CD14-positive monocyte (primary cell): ENCODE results near the gene MCCC1. TPM values are rescaled to one million over a fixed set of nuclear protein-coding genes. Genes with fewer than 3 reads are reported as not detected.

Source experiments
- DNase-seq, 3 donors: peaks; one replicate each; pipeline ENCODE4 v3.0.0-alpha.2; 2011 to 2022
- H2AFZ ChIP-seq: 2 replicates; pipeline ENCODE4 v1.6.0; 2012; ENCODE audit warnings: mild to moderate bottlenecking, low read depth, low read length, inconsistent platforms; ENCODE audit not compliant: insufficient read depth, poor library complexity, severe bottlenecking
- H3K27ac ChIP-seq, 2 donors: 1 replicate in 1 of 2; 2 replicates in 1 of 2; pipeline ENCODE4 v1.5.1; 2012 to 2013; ENCODE audit warnings: low read length in 2 of 2, control low read depth in 1 of 2, inconsistent platforms in 1 of 2, low read depth in 1 of 2, mild to moderate bottlenecking in 1 of 2
- H3K27me3 ChIP-seq, 2 donors: one replicate each; pipeline versions ENCODE4 v1.6.0 to v1.6.1; 2011 to 2013; ENCODE audit warnings: low read length in 2 of 2; ENCODE audit not compliant: control insufficient read depth in 2 of 2, insufficient read depth in 2 of 2
- H3K36me3 ChIP-seq, 2 donors: replicated peaks in 1 of 2; 1 replicate in 1 of 2; 2 replicates in 1 of 2; pipeline versions ENCODE4 v1.5.1 to v1.6.1; 2012 to 2013; ENCODE audit warnings: low read length in 2 of 2, control low read depth in 1 of 2, inconsistent platforms in 1 of 2, mild to moderate bottlenecking in 1 of 2; ENCODE audit not compliant: insufficient read depth in 2 of 2, control insufficient read depth in 1 of 2
- H3K4me1 ChIP-seq, 2 donors: 1 replicate in 1 of 2; 2 replicates in 1 of 2; pipeline versions ENCODE4 v1.5.1 to v1.6.1; 2012 to 2013; ENCODE audit warnings: low read length in 2 of 2, control low read depth in 1 of 2, inconsistent platforms in 1 of 2, mild to moderate bottlenecking in 1 of 2, moderate library complexity in 1 of 2; ENCODE audit not compliant: insufficient read depth in 2 of 2, control insufficient read depth in 1 of 2
- H3K4me2 ChIP-seq: replicated peaks from 2 replicates; pipeline ENCODE3; 2012; ENCODE audit warnings: low read length, moderate library complexity, mild to moderate bottlenecking; ENCODE audit not compliant: poor library complexity, severe bottlenecking; ENCODE audit errors: extremely low read depth
- H3K4me3 ChIP-seq, 3 experiments: fragments of 200-600 bp in 1 of 3; sonication (generic) in 1 of 3; replicated peaks in 1 of 3; 1 replicate in 2 of 3; 2 replicates in 1 of 3; pipeline ENCODE4 v1.5.1; 2011 to 2013; ENCODE audit warnings: low read length in 3 of 3, mild to moderate bottlenecking in 3 of 3, control low read depth in 2 of 3, low read depth in 2 of 3, inconsistent platforms in 1 of 3, moderate library complexity in 1 of 3
- H3K79me2 ChIP-seq: 2 replicates; pipeline ENCODE4 v1.6.0; 2012; ENCODE audit warnings: mild to moderate bottlenecking, control low read depth, inconsistent platforms, low read length, moderate library complexity; ENCODE audit not compliant: insufficient read depth
- H3K9ac ChIP-seq: 2 replicates; pipeline ENCODE4 v1.6.0; 2017; ENCODE audit warnings: low read length, mild to moderate bottlenecking; ENCODE audit not compliant: insufficient read depth, poor library complexity, severe bottlenecking
- H3K9me3 ChIP-seq, 2 donors: replicated peaks in 1 of 2; 1 replicate in 1 of 2; 2 replicates in 1 of 2; pipeline versions ENCODE4 v1.5.1 to v1.6.1; 2012 to 2013; ENCODE audit warnings: low read length in 2 of 2, control low read depth in 1 of 2; ENCODE audit not compliant: control insufficient read depth in 1 of 2, insufficient read depth in 1 of 2
- H4K20me1 ChIP-seq: 2 replicates; pipeline ENCODE4 v1.6.0; 2012; ENCODE audit warnings: mild to moderate bottlenecking, low read length, control low read depth, moderate library complexity; ENCODE audit not compliant: insufficient read depth
- H3K27ac Mint-ChIP-seq, 7 donors: one replicate each; pipeline ENCODE4 v1.8.0; 2020; ENCODE audit warnings: mild to moderate bottlenecking in 7 of 7, mixed read lengths in 7 of 7, moderate library complexity in 6 of 7, inconsistent platforms in 2 of 7
- H3K27me3 Mint-ChIP-seq, 3 donors: one replicate each; pipeline ENCODE4 v1.8.0; 2021 to 2022; ENCODE audit warnings: low read depth in 3 of 3, mild to moderate bottlenecking in 3 of 3, mixed read lengths in 3 of 3, moderate library complexity in 3 of 3, inconsistent platforms in 1 of 3
- H3K36me3 Mint-ChIP-seq, 2 donors: one replicate each; pipeline ENCODE4 v1.8.0; 2020; ENCODE audit warnings: mixed read lengths in 2 of 2, inconsistent platforms in 1 of 2, mild to moderate bottlenecking in 1 of 2
- H3K4me1 Mint-ChIP-seq: one replicate; pipeline ENCODE4 v1.8.0; 2020; ENCODE audit warnings: mild to moderate bottlenecking, mixed read lengths
- H3K4me3 Mint-ChIP-seq, 2 donors: one replicate each; pipeline ENCODE4 v1.8.0; 2020; ENCODE audit warnings: mild to moderate bottlenecking in 2 of 2, mixed read lengths in 2 of 2, moderate library complexity in 1 of 2
- H3K9me3 Mint-ChIP-seq, 7 donors: one replicate each; pipeline ENCODE4 v1.8.0; 2020 to 2022; ENCODE audit warnings: mixed read lengths in 7 of 7, mild to moderate bottlenecking in 6 of 7, moderate library complexity in 6 of 7, inconsistent platforms in 2 of 7
- WGBS: methylation state at CpG from one replicate; pipeline ENCODE4 v1.1.5; 2013; ENCODE audit warnings: missing lambda C conversion rate; ENCODE audit not compliant: insufficient coverage; 5-methylcytosine and 5-hydroxymethylcytosine counted together
- intact Hi-C, 2 donors: fragments of 100-400 bp; cut with micrococcal nuclease; formaldehyde crosslinking; loops; one replicate each; pipeline versions ENCODE4 v1.15.0 to v1.15.1; 2023
- polyA plus RNA-seq, 3 donors: library from polyadenylated mRNA; depleted of rRNA in 1 of 3; unstranded in 2 of 3; stranded (reverse) in 1 of 3; fragments of 300-500 nt in 2 of 3; fragments of >200 nt in 1 of 3; fragmentation: Illumina TruSeq in 2 of 3; gene quantifications; 1 replicate in 2 of 3; 2 replicates in 1 of 3; pipeline ENCODE4 v1.2.3, GENCODE V29; 2012 to 2021
- TF ChIP-seq, protein P1 (sequence below): fragments of 200-600 bp; IDR thresholded peaks from one replicate; pipeline ENCODE4 v1.8.0; 2022; ENCODE audit warnings: antibody characterized with exemption, mild to moderate bottlenecking

Gene MCCC1
- polyA plus RNA-seq, 3 donors = 13.9 to 18.4 (median 16.0) TPM

DNA sequence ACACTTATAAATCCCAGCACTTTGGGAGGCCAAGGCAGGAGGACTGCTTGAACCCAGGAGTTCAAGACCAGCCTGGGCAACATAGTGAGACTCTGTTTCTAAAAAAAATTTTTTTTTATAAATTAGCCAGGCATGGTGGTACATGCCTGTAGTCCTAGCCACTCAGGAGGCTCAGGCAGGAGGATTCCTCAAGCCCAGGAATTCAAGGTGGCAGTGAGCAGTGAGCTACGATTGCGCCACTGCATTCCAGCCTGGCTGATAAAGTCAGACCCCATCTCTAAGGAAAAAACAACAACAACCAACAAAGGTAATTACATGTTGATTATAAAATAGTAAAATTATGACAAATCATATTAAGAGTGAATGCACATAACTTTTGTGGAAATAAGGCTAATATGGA lies 40.9 kb downstream of the MCCC1 start:
- H4K20me1 ChIP-seq = no peaks in the 10 kb centered on the region
- Mint-ChIP-seq H3K27ac (no peak overlapping the region), H3K4me1 (no peaks in the 10 kb centered on the region), H3K27me3 (peaks cover 0 to 2% (median 0%) of the 10 kb centered on the region in 3 donors), H3K4me3 (no peak overlapping the region), H3K36me3 (peaks cover 26 to 42% of the 10 kb centered on the region in 2 donors), H3K9me3 (peaks cover 0 to 3% (median 0%) of the 10 kb centered on the region in 7 donors)
- no peaks in the 10 kb centered on the region for H3K79me2 ChIP-seq
- no peaks in the 10 kb centered on the region for H3K4me1 ChIP-seq
- H3K36me3 ChIP-seq = peaks cover 25 to 51% of the 10 kb centered on the region in 2 donors
- no peak overlapping the region for H2AFZ ChIP-seq
- intact Hi-C loops = no loop called here
- no CpG with 5 or more reads among the region's 2 CpGs for WGBS
- H3K9me3 ChIP-seq = no peaks in the 10 kb centered on the region
- TF ChIP-seq, protein P1, sequence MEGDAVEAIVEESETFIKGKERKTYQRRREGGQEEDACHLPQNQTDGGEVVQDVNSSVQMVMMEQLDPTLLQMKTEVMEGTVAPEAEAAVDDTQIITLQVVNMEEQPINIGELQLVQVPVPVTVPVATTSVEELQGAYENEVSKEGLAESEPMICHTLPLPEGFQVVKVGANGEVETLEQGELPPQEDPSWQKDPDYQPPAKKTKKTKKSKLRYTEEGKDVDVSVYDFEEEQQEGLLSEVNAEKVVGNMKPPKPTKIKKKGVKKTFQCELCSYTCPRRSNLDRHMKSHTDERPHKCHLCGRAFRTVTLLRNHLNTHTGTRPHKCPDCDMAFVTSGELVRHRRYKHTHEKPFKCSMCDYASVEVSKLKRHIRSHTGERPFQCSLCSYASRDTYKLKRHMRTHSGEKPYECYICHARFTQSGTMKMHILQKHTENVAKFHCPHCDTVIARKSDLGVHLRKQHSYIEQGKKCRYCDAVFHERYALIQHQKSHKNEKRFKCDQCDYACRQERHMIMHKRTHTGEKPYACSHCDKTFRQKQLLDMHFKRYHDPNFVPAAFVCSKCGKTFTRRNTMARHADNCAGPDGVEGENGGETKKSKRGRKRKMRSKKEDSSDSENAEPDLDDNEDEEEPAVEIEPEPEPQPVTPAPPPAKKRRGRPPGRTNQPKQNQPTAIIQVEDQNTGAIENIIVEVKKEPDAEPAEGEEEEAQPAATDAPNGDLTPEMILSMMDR = no peak
- no peak overlapping the region for H3K4me2 ChIP-seq
- no peak overlapping the region for H3K4me3 ChIP-seq
- no peak for DNase-seq
- H3K9ac ChIP-seq = no peak overlapping the region
- no peak overlapping the region for H3K27ac ChIP-seq
- no peaks in the 10 kb centered on the region for H3K27me3 ChIP-seq

DNA sequence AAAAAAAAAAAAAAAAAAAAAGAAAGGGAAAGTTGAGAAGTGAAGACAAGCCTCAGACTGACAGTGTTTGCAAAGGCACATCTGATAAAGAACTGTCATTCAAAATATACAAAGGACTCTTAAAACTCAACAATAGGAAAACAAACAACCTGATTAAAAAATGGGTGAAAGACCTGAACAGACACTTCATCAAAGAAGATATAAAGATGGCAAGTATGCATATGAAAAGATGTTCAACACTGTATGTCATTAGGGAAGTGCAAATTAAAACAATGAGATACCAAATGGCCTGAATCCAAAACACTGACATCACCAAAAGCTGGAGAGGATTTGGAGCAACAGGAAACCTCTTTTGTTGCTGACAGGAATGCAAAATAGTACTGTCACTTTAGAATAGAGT lies 48.6 kb downstream of the MCCC1 start:
- H3K9ac ChIP-seq = no peak overlapping the region
- no peak overlapping the region for H3K27ac ChIP-seq
- peaks cover 48 to 77% of the 10 kb centered on the region in 2 donors for H3K36me3 Mint-ChIP-seq
- H3K4me1 Mint-ChIP-seq = peaks cover 3% of the 10 kb centered on the region
- H3K79me2 ChIP-seq = no peaks in the 10 kb centered on the region
- no peak overlapping the region for H2AFZ ChIP-seq
- no peak overlapping the region for H3K4me3 Mint-ChIP-seq
- no peaks in the 10 kb centered on the region for H3K4me1 ChIP-seq
- intact Hi-C loops = no loop called here
- no peaks in the 10 kb centered on the region for H3K27me3 Mint-ChIP-seq
- no peaks in the 10 kb centered on the region for H4K20me1 ChIP-seq
- H3K4me2 ChIP-seq = no peak overlapping the region
- H3K36me3 ChIP-seq = peaks cover 53 to 77% of the 10 kb centered on the region in 2 donors
- H3K9me3 Mint-ChIP-seq = peaks cover 0 to 4% (median 0%) of the 10 kb centered on the region in 7 donors
- no peak overlapping the region for H3K4me3 ChIP-seq
- DNase-seq = no peak
- no peaks in the 10 kb centered on the region for H3K9me3 ChIP-seq
- H3K27me3 ChIP-seq = no peaks in the 10 kb centered on the region
- TF ChIP-seq, protein P1 = no peak
- peak overlapping the region in 1 of 7 donors; percentile 4 for H3K27ac Mint-ChIP-seq
